HG03139 (cell line): ENCODE data around the gene PLCXD3.

ENCODE experiments used
- ATAC-seq: cut with Tn5 transposase; IDR thresholded peaks from one replicate; pipeline ENCODE4 v1.9.1; 2021; ENCODE audit not compliant: unreplicated experiment

Gene PLCXD3, protein sequence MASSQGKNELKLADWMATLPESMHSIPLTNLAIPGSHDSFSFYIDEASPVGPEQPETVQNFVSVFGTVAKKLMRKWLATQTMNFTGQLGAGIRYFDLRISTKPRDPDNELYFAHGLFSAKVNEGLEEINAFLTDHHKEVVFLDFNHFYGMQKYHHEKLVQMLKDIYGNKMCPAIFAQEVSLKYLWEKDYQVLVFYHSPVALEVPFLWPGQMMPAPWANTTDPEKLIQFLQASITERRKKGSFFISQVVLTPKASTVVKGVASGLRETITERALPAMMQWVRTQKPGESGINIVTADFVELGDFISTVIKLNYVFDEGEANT

DNA sequence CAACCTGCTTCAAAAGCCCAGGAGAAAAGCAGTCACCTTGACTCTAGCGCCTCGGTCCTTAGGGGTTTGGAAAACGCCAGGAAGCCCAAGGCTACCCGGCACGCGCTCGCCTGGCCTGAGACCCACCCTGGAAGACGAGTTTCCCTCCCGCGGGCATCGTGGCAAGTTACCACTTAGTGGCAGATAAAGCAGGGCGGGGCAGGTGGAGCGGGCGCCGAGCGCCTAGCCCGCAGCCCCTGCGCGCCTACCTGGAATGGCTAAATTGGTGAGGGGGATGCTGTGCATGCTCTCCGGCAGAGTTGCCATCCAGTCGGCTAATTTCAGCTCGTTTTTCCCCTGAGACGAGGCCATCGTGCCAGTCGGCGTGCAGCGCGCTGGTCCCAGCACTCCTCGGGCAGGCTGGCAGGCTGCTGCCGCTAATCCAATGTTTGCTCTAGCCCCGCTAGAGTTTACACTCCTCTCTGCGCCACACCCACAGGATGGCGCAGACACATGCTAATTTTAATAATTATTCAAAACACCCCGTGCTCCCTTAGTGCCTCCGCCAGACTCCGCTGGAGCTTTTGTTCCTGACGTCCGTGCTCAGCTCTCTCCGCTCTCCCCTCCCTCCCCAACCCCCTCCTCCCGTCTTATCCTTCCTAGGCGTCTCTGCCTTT is at the start of gene PLCXD3:
PLCXD3 (minus strand) TSS at position 426 of the 656 bp plus-strand sequence; CDS start at position 351, 75 bp downstream.
- no peak for ATAC-seq

DNA sequence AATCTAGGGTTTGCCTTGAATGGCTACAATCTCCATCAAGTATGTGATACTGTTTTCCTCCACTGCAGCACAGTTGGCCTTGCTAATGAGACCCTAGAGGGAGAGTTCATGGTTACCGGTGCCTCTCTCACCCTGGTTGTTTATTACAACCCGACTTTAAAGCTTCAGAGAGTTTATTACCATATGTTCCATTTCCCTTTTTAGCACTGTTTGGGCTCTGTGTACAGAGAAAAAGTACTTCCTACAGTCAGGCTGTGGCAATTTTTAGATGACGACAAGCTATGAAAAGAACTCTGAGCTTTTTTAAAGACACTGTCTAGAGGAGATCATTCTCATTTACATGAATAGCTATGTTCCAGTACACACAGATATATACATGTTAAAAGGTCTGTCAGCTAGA is 48.8 kb upstream of the PLCXD3 start:
- ATAC-seq, result no peak

DNA sequence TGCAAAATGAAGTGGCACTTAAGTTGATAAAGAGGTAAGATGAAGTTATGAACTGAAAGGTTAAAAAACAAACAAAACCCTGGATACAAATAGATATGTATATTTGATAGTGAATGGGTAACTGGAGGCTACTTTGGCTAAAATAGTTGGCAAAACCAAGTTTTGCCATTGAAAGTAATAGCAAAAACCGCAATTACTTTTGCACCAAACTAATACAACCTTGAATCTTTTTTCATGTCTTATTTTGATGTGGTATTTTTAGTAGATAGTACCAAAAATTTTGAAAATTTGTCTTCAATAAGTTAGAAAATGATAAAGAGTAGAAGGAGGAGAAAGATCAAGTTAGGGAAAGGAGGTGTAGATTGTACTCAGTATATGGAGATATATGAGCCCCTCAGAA is 47.9 kb upstream of the PLCXD3 start:
- ATAC-seq, result no peak

DNA sequence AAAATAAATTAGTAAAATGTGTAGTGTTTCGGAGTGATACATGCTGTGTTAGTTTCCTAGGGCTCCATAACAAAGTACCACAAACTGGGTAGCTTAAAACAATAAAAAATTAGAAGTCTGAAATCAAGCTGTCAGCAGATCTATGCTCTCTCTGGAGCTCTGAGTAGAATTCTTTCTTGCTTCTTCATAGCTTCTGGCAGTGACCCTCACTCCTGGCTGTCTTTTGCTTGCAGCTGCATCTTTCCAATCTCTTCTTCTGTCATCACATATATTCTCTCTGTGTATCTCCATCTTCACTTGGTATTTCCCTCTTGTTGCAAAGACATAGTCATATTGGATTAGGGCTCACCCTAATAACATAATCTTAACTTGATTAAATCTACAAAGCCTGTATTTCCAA is 37.6 kb upstream of the PLCXD3 start:
- no peak for ATAC-seq

DNA sequence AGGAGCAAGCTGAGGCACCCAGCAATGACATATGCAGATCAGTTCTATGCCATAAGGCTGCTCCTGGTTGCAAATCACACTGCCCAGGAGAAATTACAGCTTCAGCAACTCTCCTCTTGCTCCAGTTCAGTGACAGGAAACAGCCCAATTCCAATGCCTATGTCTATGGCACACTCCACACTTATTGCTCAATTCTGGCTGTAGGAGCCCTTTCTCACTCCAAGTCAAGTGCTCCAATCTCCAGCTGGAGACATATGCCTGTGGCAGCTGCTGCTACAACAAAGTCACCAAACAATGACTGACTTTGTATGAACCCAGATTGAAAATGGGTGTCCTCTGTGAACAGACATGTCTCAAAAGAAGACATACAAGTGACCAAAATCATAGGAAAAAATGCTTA is 31.8 kb upstream of the PLCXD3 start:
- ATAC-seq, result no peak

DNA sequence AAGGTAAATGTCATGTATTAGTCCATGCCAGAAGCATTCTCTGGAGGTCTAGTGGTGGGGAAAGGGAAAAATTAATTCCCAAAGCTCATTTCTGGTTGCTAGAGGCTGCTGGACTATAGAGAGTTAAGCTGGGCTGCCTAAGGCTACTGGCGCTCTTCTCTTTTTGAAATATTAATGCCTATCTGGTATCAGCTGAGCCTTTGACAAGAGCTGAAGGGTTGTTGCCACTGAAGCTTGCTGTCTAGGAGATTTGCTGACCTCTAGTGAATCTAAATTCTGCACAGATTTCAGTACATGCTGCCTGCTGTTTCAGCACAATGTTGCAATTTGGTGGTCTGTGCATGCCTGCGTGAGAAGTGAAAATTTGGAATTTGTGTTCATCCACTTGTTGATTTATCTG is 29.1 kb upstream of the PLCXD3 start:
- no peak for ATAC-seq

DNA sequence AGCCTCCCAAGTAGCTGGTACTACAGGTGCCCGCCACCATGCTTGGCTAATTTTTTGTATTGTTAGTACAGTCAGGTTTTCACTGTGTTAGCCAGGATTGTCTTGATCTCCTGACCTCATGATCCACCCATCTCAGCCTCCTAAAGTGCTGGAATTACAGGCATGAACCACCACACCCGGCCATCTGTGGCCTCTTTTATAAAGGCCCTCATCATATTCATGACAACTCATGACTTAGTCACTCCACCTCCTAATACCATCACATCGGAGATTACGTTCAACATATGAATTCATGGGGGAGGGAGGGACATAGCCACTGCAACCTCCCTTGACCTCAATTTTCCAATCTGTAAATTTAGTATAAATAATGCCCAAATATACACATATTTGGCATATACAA is 27.2 kb upstream of the PLCXD3 start:
- ATAC-seq, result no peak

DNA sequence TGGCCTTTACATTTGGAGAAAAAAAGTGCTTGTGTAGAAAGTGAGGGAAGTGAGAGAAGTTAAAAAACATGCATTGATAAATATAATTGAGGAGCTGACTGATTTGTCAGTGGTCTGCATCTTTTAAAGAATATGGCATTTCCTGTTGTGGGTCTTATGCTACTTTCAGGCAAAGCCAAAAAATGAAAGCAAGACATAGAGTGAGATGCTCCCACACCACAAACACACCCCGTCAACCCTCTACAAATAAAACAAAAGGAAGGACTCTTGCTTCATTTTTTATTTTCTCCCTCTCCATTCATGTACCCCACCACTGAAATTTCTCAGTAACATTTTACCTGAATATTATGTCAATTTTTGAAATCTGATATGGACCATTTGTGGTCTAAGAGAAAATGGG is 22.1 kb upstream of the PLCXD3 start:
- ATAC-seq, result no peak

DNA sequence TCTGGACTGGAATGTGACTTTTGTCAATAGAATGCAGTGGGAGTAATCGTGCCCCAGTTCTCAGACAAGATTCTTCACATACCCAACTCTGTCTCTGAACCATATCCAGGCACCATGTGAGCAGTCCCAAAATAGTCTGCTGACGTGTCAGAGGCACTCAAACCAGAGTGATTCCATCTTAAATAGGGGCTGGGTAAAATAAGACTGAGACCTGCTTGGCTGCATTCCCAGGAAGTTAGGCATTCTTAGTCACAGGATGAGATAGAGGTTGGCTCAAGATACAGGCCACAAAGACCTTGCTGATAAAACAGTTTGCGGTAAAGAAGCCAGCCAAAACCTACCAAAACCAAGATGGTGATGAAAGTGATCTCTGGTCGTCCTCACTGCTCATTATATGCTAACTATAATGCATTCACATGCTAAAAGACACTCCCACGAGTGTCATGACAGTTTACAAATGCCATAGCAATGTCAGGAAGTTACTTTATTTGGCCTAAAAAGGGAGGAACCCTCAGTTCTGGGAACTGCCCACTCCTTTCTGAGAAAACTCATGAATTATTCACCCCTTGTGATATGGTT is 16.9 kb upstream of the PLCXD3 start:
- ATAC-seq, result no peak

DNA sequence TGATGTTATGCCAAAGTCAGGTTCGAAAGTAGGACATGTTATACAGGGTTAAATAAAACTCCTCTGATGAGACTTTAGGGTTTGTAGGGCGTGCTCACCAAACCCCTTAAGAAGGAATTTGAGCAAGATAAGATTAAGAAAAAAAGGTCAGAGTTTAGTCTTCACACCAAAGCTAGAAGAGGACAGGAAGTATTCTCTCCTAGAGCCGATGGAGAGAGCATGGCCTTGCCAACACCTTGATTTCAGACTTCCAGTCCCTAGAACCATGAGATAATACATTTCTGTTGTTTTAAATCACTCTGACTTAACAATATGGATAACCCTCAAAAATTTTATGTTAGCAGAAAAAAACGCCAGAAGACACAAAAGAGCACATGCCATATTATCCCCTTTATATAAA is 16.3 kb upstream of the PLCXD3 start:
- ATAC-seq, result no peak

DNA sequence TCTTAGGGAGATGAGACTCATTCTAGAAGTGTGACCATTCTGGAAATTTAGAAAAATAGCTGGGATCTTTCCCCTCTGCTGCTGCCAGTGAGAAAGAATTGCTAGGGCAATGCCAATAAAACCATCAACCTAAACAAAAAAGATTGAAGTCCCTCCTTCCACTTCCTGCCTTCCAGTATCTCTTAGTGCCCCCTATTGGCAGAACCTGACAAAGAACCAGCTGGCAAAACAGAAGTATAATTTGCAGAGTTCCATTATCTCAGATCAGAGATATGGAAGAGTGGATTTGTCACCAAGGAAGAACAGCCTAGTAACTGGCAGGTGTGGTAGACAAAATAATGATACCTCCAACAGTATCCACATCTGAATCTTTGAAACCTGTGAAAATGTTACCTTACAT is 13.8 kb upstream of the PLCXD3 start:
- ATAC-seq, result no peak

DNA sequence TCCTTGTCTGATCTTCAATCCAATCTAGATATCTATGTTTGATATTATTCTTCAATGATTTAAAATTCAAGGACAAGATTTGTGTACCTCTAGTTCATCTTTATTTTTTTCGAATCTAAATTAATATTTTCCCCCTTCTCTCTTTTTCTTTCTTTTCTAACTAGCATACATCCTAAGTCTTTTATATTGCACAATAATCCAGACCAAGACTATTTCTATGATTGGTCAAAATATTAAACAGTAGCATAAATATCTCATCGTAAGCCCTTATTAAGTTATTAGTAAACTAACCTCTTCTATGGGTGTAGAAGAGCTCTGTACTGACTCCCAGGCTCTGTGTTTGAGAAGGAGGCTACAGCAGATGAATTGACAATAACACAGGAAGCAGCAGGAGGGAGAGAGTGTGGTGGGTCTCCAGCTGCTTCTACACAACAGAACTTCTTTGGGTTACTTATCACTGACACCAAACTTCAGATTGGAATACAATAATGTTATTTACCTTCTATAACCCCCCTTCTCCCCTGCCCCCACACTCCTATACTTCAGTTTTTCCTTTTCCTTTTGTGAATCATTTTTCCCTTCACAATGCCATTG is 11.9 kb upstream of the PLCXD3 start:
- no peak for ATAC-seq

DNA sequence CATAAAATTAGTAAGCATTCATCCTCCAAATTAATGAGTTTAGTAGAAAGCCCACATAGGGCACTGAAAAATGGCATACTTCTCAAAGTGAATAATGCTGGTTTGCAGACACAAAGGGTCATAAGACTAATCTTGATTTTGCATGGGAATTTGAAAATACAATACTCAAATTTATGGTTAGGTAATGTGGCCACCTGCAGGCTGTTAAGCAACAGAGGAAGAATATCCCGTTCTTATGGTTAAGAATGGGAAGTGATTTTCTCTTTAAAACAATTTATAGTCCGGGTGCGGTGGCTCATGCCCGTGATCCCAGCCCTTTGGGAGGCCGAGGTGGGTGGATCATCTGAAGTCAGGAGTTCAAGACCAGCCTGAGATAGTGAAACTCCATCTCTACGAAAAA is 9.4 kb upstream of the PLCXD3 start:
- ATAC-seq, result no peak

DNA sequence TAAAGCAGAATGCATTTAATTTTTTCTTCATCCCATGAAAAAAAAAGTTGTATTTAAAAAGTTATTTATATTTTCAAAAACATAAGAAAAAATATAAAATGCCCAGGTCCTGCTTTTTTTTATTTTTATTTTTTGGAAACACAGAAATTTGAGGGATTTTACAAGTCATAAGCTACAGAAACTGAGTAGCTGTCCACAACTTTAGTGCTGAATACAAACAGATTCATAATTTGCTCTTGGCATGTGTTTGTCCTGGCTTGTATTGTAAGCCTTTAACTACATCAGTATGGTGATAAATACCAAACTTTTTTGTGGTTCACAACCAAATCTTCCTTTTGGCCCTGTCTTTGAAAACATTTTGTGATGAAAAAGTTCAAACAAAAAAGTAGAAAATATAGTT is 7.5 kb upstream of the PLCXD3 start:
- no peak for ATAC-seq

DNA sequence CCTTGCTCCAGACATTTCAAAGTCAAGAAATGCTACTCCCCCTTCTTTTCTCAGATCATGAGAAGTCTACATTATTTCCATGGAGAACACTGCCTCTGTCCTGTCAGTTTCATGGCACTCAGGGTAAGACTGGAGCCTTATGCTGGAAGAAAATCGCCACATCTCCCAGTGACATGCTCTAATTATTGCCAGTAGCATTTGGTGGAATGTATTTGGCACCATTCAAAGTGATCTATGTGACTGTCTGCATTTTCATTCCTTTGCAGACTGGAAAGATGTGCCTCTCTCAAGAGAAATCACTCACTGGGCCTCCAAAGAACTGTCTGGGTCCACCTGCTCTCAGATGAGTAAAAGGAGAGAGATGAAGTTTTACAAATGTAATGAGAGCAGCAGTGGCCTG is 840 bp upstream of the PLCXD3 start:
- ATAC-seq, result no peak

DNA sequence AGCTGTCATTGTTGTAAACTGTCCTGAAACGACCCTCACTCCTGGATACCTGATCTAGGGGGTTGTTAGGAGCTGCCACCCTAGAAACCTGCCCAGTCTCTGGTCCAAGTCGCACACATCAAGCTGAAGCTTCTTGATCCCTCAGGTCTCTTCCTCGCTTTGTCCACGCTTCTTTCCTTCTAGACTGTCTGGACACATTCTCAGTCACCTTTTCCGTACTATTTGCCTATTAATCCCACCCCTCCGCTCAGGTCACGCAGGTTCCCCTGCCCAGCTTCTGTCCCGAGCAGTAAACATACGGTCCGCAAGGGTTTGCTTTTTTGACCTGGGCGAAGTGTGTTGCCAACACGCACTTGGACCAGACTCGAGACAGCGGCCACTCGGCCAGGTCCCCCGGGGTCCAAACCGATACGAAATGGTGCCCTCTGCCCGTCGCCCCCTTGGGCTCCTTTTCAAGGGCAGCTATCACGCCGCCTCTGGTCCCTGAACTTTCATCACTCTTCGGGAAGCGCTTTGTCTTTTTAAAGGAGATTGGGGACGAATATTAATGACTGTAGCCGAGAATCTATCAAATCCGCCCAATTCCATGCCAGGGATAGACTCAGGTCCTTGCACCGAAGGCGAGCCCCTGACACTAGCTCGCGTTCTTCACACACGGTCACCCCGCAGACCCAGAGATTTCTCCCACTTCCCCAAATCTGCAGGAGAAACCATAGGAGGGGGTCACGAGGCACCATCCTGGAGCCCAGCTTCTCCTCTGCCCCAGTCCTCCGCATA is 814 bp downstream of the PLCXD3 start:
- ATAC-seq, result no peak

DNA sequence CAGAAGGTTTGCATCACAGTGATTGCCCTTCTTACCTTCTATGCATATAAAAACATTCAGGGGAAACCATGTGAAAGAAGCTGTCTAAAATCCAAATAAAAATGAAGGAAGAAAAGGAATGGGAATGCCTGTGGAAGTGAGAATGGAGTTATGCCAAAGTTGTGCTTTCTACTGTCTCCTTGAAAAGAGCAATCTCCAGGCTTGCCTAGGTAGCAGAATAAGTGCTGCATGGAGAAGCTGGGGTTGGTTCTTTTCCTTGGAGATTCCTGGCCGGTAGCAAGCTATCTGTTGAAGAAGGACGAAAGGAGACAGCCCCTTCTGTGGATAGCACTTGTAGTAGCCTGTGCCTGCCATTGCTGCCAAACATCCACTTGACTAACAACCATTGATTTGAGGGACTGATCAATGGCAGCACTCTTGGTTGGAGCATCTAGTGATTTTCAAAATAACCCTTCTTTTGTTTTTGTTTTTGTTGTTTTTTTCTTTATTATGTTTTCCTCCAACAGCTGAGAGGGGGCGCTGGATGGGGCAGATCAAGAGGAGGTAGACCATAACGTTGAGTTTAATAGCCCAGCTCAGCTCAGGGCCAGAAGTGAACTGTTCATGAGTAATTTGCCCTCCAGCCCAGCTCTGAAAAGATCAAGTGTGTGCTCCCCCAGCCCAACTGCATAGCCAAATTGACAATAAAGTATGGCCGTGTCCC is 1.6 kb downstream of the PLCXD3 start:
- ATAC-seq, result no peak

DNA sequence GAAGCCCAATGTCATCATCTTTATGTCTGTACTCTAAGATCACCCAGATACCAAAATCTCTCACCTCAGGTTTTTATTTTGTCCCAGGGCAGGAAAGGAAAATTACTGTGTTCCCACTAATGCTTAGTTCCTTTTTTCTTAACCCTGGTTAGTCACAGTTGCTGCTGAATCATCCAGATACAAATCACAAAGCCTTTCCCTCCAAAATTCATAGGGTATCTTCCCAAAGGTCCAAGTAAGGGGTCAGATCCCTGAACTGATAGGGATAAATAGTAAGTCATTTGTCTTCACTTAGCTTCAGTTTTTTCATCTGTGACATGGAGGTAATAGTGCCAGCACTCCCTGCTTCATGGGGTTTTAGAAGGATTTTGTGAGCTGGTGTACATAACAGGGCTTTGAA is 2.2 kb downstream of the PLCXD3 start:
- no peak for ATAC-seq

DNA sequence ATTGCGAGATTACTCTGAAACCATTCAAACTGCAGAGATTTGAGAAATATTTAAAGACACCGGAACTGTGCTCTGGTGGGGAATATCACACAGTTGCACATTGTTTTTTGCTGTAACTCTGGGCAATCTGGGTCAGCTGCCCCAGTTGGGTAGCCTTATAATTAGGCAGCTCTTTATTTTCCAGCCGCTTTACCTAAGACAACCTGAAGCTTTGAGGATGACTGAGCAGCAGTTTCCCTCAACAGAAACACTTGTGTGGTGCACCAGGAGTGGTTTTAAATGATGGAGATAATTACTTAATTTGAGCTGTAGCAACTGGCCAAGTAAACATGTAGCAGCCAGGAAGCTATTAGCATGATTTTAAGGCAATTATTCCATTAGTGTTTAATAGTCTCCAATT is 2.9 kb downstream of the PLCXD3 start:
- ATAC-seq, result no peak

DNA sequence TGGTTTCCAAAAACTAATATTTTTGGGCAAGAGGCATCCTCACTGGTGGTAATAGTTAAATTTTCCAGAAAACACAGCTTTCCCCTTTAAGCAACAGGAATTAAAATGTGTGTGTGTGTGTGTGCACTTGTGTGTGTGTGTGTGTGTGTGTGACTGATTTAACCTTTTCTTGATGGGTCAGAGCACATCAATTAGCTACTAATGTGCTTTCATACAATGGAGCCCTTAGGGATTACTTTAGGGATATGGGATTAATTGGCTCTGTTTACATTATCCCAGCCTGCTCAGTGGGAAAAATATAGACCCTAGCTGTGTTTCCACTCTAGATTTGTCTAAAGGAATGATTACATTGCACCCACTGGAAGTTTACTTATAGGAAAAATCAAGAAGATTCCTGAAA is 6.5 kb downstream of the PLCXD3 start:
- ATAC-seq, result no peak

DNA sequence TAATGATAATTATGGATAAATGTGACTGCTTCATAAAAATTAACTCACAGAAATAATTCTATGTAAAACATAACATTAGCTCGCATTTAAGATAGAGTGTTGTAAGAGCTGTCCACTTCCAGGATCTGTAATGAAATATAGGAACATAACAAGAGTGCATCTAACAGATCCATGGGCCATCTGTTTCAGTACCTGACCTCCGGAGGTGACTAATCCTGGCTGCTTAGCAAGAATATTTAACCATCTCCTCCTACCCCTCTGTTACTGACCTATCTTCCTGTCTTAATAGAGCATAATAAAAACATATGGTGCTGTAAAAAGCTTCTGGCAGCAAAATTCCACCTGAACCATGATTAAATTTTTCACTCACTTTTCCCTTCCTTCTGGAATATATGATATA is 7.1 kb downstream of the PLCXD3 start:
- no peak for ATAC-seq
